ENCODE data around the gene PCDH15. TPM values are rescaled to one million over a fixed set of nuclear protein-coding genes. Genes with fewer than 3 reads are reported as not detected.

The PCDH15 gene
- total RNA-seq, 1 experiment from 2014 or later, result 0.61 TPM

- no peak overlapping the region for H3K4ac ChIP-seq (ENCODE audit: low read depth, low read length)
- H2BK15ac ChIP-seq (ENCODE audit: low read depth, low read length), result no peak overlapping the region
- H3K4me1 Mint-ChIP-seq, result peaks cover 0 to 4% of the 10 kb centered on the region in 2 experiments; a peak in 3 of 4 replicates
- H2BK5ac ChIP-seq (ENCODE audit: insufficient read length, low read length), result no peak overlapping the region
- H3K27ac ChIP-seq (ENCODE audit: insufficient read length, low read depth, low read length), result no peak overlapping the region
- no peak for DNase-seq
- H3K18ac ChIP-seq (ENCODE audit: insufficient read length, low read depth, low read length), result no peak overlapping the region
- no peak overlapping the region for H3K4me3 Mint-ChIP-seq
- no peak overlapping the region for H3K23ac ChIP-seq (ENCODE audit: insufficient read length, low read depth, low read length)
- no peak overlapping the region for H3K56ac ChIP-seq (ENCODE audit: insufficient read length, low read depth, low read length)
- H3K4me1 ChIP-seq (ENCODE audit: insufficient read depth, low read length), result no peaks in the 10 kb centered on the region
- H4K8ac ChIP-seq (replicated peaks; ENCODE audit: insufficient read length, low read depth, low read length), result no peak overlapping the region
- no peaks in the 10 kb centered on the region for H3K27me3 ChIP-seq (ENCODE audit: insufficient read depth, low read length)
- H2BK12ac ChIP-seq (ENCODE audit: insufficient read length, low read depth, low read length), result no peak overlapping the region
- H3K9me3 Mint-ChIP-seq, result no peaks in the 10 kb centered on the region
- H3K9me3 ChIP-seq (ENCODE audit: control insufficient read depth, low read depth, low read length), result no peaks in the 10 kb centered on the region
- H3K4me2 ChIP-seq (ENCODE audit: insufficient read depth, insufficient read length, low read length), result no peak overlapping the region
- H4K5ac ChIP-seq (ENCODE audit: insufficient read length, low read depth, low read length), result no peak overlapping the region
- no peak overlapping the region for H3T11ph ChIP-seq (ENCODE audit: low read length)
- H2AK5ac ChIP-seq (ENCODE audit: insufficient read length, low read length), result no peak overlapping the region
- no peaks in the 10 kb centered on the region for H3K79me1 ChIP-seq (ENCODE audit: insufficient read depth, low read depth, low read length, poor library complexity, severe bottlenecking)
- no peaks in the 10 kb centered on the region for H3K23me2 ChIP-seq (ENCODE audit: insufficient read length, low read depth, low read length, poor library complexity, severe bottlenecking)
- H4K20me1 ChIP-seq (ENCODE audit: control insufficient read depth, insufficient read depth, insufficient read length), result no peaks in the 10 kb centered on the region
- H2BK120ac ChIP-seq (ENCODE audit: low read depth, low read length, poor library complexity, severe bottlenecking), result no peak overlapping the region
- H3K9ac ChIP-seq (ENCODE audit: extremely low read depth, insufficient read length, low read length), result no peak overlapping the region
- H3K79me2 ChIP-seq (ENCODE audit: insufficient read depth, low read length), result no peaks in the 10 kb centered on the region
- no peaks in the 10 kb centered on the region for H3K36me3 Mint-ChIP-seq (ENCODE audit: insufficient read depth in 1 of 3, low read depth in 3 of 3)
- H4K91ac ChIP-seq (ENCODE audit: insufficient read length, low read depth, low read length), result no peak overlapping the region
- no peak overlapping the region for H2AFZ ChIP-seq (ENCODE audit: low read length)
- H3K14ac ChIP-seq (ENCODE audit: insufficient read depth, low read length), result no peak overlapping the region
- H2BK20ac ChIP-seq (ENCODE audit: low read depth, low read length, poor library complexity, severe bottlenecking), result no peak overlapping the region
- no peaks in the 10 kb centered on the region for H3K27me3 Mint-ChIP-seq (ENCODE audit: low read depth)
- peak overlapping the region in 1 of 3 experiments; percentile 14; a peak in 3 of 7 replicates for H3K27ac Mint-ChIP-seq
- no peak for TF ChIP-seq CTCF (conservative IDR thresholded peaks at IDR 0.05)
Measured at GRCh38 chr10:54613162-54613561, 187.9 kb downstream of the PCDH15 start.

Measured in H9 (cell line).